ENCODE measurements around the gene ITPR1.

- no peak for TF ChIP-seq CTCF (IDR thresholded peaks at IDR 0.05)
- TF ChIP-seq POLR2A (IDR thresholded peaks at IDR 0.05), result no peak
Observed at GRCh38 chr3:4852780-4853748, 359.9 kb downstream of the ITPR1 start.

All from heart left ventricle (tissue), 13 donors.